SK-N-SH treated with all-trans-retinoic acid at 6 μM for 48 hours (cell line): ENCODE data around the gene NOP53.
"Not testable (repeated sequence)": the region's sequence is repeated elsewhere in the genome, so short reads cannot be mapped to it uniquely, and the experiment has no call there.

ENCODE experiments used
- CREB5 ChIP-seq: fragments of 250-450 bp; sonication (Bioruptor Pico); IDR thresholded peaks from 2 replicates; pipeline ENCODE4 v1.5.1; 2020; ENCODE audit warnings: low read depth, mild to moderate bottlenecking, moderate library complexity
- GLIS3 ChIP-seq: fragments of 250-450 bp; sonication (Bioruptor Pico); IDR thresholded peaks from 2 replicates; pipeline ENCODE4 v1.5.0; 2020; ENCODE audit warnings: mild to moderate bottlenecking, moderate library complexity
- POU6F1 ChIP-seq: fragments of 250-450 bp; sonication (Bioruptor Pico); IDR thresholded peaks from 2 replicates; pipeline ENCODE4 v1.8.0; 2021; ENCODE audit warnings: low read depth, mild to moderate bottlenecking, moderate library complexity, borderline replicate concordance
- TOX ChIP-seq: fragments of 250-450 bp; sonication (Bioruptor Pico); IDR thresholded peaks from 2 replicates; pipeline ENCODE4 v1.8.0; 2021; ENCODE audit warnings: mild to moderate bottlenecking, moderate library complexity, borderline replicate concordance
- ZFP3 ChIP-seq: fragments of 250-450 bp; sonication (Bioruptor Pico); IDR thresholded peaks from 2 replicates; pipeline ENCODE4 v1.5.0; 2020; ENCODE audit warnings: mild to moderate bottlenecking, moderate library complexity
- ZNF8 ChIP-seq: fragments of 450-650 bp; formaldehyde crosslinking; IDR thresholded peaks from 2 replicates; pipeline ENCODE4 v1.5.0; 2020; ENCODE audit warnings: mild to moderate bottlenecking, moderate library complexity
- TF ChIP-seq, protein P1 (sequence below): fragments of 250-450 bp; sonication (Bioruptor Pico); IDR thresholded peaks from 2 replicates; pipeline ENCODE4 v1.8.0; 2020; ENCODE audit warnings: mild to moderate bottlenecking, moderate library complexity, borderline replicate concordance
- TF ChIP-seq, protein P2 (sequence below): fragments of 250-450 bp; sonication (Bioruptor Pico); IDR thresholded peaks from 2 replicates; pipeline ENCODE4 v1.5.1; 2021; ENCODE audit warnings: mild to moderate bottlenecking, moderate library complexity

DNA sequence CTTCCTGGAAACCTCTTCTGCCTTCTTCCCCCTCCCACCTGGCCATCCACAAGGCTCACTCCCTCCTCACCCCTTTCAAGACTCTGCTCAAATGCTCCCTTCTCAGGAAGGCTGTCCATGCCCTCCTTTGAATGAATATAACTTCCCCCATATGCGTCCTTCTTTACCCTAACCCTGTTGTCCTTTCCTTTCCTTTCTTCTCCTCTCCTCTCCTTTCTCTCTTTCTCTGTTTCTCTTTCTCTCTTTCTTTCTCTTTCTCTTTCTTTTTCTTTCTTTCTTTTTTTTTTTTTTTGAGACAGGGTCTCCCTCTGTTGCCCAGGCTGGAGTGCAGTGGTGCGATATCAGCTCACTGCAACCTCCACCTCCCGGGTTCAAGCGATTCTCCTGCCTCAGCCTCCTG is 17.1 kb upstream of the NOP53 start:
- TF ChIP-seq, protein P1, sequence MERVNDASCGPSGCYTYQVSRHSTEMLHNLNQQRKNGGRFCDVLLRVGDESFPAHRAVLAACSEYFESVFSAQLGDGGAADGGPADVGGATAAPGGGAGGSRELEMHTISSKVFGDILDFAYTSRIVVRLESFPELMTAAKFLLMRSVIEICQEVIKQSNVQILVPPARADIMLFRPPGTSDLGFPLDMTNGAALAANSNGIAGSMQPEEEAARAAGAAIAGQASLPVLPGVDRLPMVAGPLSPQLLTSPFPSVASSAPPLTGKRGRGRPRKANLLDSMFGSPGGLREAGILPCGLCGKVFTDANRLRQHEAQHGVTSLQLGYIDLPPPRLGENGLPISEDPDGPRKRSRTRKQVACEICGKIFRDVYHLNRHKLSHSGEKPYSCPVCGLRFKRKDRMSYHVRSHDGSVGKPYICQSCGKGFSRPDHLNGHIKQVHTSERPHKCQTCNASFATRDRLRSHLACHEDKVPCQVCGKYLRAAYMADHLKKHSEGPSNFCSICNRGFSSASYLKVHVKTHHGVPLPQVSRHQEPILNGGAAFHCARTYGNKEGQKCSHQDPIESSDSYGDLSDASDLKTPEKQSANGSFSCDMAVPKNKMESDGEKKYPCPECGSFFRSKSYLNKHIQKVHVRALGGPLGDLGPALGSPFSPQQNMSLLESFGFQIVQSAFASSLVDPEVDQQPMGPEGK (CRISPR knock-in tag) = not testable (repeated sequence)
- TF ChIP-seq TOX (CRISPR knock-in tag); CREB5 (CRISPR knock-in tag); ZNF8 (CRISPR knock-in tag); GLIS3 (CRISPR knock-in tag); ZFP3 (CRISPR knock-in tag); POU6F1: not testable (repeated sequence)
- TF ChIP-seq, protein P2, sequence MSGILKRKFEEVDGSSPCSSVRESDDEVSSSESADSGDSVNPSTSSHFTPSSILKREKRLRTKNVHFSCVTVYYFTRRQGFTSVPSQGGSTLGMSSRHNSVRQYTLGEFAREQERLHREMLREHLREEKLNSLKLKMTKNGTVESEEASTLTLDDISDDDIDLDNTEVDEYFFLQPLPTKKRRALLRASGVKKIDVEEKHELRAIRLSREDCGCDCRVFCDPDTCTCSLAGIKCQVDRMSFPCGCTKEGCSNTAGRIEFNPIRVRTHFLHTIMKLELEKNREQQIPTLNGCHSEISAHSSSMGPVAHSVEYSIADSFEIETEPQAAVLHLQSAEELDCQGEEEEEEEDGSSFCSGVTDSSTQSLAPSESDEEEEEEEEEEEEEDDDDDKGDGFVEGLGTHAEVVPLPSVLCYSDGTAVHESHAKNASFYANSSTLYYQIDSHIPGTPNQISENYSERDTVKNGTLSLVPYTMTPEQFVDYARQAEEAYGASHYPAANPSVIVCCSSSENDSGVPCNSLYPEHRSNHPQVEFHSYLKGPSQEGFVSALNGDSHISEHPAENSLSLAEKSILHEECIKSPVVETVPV = not testable (repeated sequence)
